ENCODE data around the gene CAV1. TPM values are rescaled to one million over a fixed set of nuclear protein-coding genes. Genes with fewer than 3 reads are reported as not detected.

The CAV1 gene
- total RNA-seq, 4 donors from 2014 or later, result 445 to 895 (median 578) TPM

- TF ChIP-seq, protein P1, sequence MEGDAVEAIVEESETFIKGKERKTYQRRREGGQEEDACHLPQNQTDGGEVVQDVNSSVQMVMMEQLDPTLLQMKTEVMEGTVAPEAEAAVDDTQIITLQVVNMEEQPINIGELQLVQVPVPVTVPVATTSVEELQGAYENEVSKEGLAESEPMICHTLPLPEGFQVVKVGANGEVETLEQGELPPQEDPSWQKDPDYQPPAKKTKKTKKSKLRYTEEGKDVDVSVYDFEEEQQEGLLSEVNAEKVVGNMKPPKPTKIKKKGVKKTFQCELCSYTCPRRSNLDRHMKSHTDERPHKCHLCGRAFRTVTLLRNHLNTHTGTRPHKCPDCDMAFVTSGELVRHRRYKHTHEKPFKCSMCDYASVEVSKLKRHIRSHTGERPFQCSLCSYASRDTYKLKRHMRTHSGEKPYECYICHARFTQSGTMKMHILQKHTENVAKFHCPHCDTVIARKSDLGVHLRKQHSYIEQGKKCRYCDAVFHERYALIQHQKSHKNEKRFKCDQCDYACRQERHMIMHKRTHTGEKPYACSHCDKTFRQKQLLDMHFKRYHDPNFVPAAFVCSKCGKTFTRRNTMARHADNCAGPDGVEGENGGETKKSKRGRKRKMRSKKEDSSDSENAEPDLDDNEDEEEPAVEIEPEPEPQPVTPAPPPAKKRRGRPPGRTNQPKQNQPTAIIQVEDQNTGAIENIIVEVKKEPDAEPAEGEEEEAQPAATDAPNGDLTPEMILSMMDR (IDR thresholded peaks at IDR 0.05; ENCODE audit: low read depth), result no peak
Observed at GRCh38 chr7:116526897-116527296, 2.1 kb downstream of the CAV1 start.

DNA sequence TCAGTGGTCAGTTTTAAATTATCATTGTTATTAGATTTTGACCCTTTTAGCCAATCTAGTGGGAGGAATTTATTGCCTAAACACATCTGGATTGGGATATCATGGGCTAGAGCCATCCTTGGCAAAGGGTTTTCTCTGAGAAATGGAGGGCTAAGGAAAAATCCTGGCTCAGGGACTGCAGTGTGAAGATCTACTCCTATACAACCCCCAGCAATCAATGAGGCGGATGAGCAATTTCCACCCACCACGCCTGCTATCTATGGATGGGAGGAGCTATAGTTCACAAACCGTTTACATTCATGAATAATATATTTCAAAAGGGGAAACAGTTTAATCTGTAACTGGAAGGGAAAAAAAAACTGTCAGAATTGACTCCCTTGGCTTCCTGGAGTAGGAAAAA lies 2.7 kb downstream of the CAV1 start:
- TF ChIP-seq, protein P1 (IDR thresholded peaks at IDR 0.05; ENCODE audit: low read depth), result no peak

GRCh38 chr7:116528008-116528789 lies 3.4 kb downstream of the CAV1 start:
- TF ChIP-seq, protein P1 (IDR thresholded peaks at IDR 0.05; ENCODE audit: low read depth), result no peak

GRCh38 chr7:116529250-116529649 lies 4.4 kb downstream of the CAV1 start:
- TF ChIP-seq, protein P1 (IDR thresholded peaks at IDR 0.05; ENCODE audit: low read depth), result no peak

DNA sequence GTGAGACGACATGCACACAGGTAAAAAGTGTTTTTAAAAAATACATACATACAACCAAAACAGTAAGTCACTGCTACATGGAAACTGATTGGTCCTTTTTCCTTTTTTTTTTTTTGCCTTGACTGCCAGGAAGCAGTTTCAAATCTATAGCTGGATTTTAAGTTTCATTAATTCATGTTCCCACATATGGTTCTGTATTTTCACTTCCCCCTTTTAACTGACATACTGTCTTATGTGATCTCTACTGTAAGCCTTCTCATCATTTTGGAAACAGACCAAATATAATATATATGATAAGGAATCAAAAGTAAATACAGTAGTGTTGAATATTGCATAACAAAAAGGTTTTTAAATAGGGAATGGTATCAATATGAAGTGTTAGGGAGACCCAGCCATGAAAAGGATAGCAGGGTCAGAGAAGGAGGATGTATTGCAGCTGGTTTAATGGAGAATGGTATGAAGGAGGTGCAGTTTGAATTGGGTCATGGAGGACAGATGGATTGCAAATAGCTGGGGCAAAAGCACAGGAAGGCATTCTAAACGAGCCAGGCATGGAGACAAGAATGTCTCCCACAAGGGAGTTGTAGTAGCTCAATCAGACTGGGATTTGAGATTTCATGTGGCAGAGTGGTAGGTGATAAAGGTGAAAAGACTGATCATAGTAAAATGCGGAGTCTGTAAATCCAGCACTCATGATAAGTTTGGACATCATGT lies 5.4 kb downstream of the CAV1 start:
- TF ChIP-seq, protein P1 (IDR thresholded peaks at IDR 0.05; ENCODE audit: low read depth), result no peak

DNA sequence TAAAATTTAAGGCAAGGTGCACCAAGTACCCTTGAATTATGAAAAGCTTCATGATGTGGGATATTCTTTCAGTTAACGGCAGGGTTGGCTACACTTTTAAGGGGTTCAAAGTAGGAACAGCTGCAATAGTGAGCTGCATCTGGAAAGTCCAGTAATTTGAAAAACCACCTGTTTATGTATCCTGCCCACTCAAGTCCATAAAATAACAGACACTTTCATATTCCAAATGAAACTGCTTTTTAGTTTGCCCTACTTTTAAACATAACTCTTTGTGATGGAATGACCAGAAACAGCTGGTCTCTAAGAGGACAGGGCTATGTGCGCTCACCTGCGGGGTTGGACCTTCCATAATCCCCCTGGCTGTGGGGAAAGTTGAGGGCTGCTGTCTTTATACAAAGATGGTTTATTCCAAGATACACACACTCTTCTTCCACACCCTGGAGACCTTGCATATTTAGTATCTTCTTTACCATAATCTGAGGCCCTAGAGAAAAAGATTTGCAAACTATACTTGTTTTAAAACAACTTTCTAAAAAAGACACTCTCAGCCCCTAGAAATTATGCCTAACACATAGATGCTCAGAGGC lies 7.4 kb downstream of the CAV1 start:
- TF ChIP-seq, protein P1 (IDR thresholded peaks at IDR 0.05; ENCODE audit: low read depth), result no peak

DNA sequence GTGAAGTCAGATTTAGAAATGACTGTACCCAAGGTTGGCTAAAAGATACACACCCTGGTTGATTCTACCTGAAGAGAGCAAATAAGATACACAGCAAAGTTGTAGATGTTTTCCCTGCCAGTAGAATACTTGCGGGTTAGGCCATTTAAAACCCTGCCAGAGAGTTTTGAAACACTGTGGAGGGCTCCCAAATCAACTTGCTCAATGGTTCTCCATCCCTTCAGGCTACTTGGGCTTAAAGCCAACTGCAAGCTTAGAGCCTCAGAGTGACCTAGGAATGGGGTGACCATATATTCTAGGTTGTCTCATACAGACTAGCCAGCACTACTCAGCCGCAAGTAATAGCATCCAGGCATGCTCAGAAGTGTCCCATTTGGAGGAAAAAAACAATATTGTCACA lies 10.0 kb downstream of the CAV1 start:
- TF ChIP-seq, protein P1 (IDR thresholded peaks at IDR 0.05; ENCODE audit: low read depth), result no peak

All from subcutaneous adipose tissue (tissue), 4 donors.